HEK293 (cell line): ENCODE measurements around the gene PHF13.

Experiments used
- FEZF1 ChIP-seq: fragments of 450-650 bp; formaldehyde crosslinking; IDR thresholded peaks from 2 replicates; pipeline ENCODE4 v1.5.1; 2016; ENCODE audit warnings: missing biosample characterization, missing genetic modification characterization
- KLF1 ChIP-seq: fragments of 450-650 bp; formaldehyde crosslinking; IDR thresholded peaks from 2 replicates; pipeline ENCODE4 v1.5.1; 2016; ENCODE audit warnings: missing biosample characterization, missing genetic modification characterization
- ZBTB8A ChIP-seq: fragments of 450-650 bp; formaldehyde crosslinking; IDR thresholded peaks from 2 replicates; pipeline ENCODE4 v1.5.1; 2016; ENCODE audit warnings: missing biosample characterization, missing genetic modification characterization
- ZNF324 ChIP-seq: fragments of 450-650 bp; formaldehyde crosslinking; IDR thresholded peaks from 2 replicates; pipeline ENCODE4 v1.5.1; 2016; ENCODE audit warnings: missing biosample characterization, missing genetic modification characterization
- TF ChIP-seq, protein P1 (sequence below): fragments of 450-650 bp; formaldehyde crosslinking; IDR thresholded peaks from 2 replicates; pipeline ENCODE4 v1.5.1; 2016; ENCODE audit warnings: missing biosample characterization, missing genetic modification characterization

DNA sequence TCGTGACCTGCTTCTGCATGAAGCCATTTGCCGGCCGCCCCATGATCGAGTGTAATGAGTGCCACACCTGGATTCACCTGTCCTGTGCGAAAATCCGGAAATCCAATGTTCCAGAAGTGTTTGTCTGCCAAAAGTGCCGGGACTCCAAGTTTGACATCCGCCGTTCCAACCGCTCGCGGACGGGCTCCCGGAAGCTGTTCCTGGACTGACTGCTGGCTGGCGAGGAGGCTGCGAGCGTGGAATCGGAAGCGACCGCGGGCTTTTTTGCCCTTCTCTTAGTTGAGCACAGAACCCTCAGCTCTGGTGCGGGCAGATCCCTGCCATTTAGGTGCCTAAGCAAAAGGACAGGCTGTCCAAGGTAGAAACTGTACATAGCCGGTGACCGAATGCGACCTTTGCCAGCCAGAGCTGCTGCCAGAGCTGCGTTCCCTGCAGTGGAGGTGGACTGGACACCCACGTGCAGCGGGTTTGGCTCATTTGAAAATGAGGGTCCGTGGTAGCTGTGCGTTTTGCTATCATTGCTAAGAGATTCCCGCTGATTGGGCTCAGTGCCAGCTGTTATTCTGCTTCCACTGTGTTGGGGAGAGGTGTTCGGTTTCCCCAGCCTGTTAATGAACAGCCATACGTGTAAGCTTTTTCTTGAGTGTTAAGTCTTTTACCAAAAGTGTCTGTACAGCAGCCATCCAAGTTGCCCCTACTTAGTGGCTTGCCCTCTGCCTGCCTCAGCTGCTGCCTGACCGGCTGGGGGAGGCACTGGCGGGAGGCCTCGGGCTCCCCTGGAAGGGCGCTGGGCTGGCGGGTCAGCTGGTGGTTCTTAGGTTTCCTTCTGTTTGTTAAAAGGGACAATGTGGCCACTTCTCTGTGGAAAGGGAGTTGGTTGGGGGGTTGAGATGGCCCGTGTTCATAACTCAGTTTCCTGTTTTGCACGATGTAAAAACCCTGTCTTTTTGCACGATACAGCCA lies 8.2 kb downstream of the PHF13 start:
- peak; percentile 38; the same call in 1 of the 2 replicates for TF ChIP-seq FEZF1
- no peak for TF ChIP-seq KLF1 (tag by site-specific recombination)
- TF ChIP-seq, protein P1, sequence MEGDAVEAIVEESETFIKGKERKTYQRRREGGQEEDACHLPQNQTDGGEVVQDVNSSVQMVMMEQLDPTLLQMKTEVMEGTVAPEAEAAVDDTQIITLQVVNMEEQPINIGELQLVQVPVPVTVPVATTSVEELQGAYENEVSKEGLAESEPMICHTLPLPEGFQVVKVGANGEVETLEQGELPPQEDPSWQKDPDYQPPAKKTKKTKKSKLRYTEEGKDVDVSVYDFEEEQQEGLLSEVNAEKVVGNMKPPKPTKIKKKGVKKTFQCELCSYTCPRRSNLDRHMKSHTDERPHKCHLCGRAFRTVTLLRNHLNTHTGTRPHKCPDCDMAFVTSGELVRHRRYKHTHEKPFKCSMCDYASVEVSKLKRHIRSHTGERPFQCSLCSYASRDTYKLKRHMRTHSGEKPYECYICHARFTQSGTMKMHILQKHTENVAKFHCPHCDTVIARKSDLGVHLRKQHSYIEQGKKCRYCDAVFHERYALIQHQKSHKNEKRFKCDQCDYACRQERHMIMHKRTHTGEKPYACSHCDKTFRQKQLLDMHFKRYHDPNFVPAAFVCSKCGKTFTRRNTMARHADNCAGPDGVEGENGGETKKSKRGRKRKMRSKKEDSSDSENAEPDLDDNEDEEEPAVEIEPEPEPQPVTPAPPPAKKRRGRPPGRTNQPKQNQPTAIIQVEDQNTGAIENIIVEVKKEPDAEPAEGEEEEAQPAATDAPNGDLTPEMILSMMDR (tag by site-specific recombination), result no peak
- TF ChIP-seq ZNF324 (tag by site-specific recombination), result no peak
- no peak for TF ChIP-seq ZBTB8A (tag by site-specific recombination)
